ENCODE measurements around the gene UROC1. TPM values are rescaled to one million over a fixed set of nuclear protein-coding genes. Genes with fewer than 3 reads are reported as not detected.

Gene UROC1
- total and polyA plus RNA-seq, 4 donors: 0.06 to 0.35 (median 0.29) TPM; not detected in 1

DNA sequence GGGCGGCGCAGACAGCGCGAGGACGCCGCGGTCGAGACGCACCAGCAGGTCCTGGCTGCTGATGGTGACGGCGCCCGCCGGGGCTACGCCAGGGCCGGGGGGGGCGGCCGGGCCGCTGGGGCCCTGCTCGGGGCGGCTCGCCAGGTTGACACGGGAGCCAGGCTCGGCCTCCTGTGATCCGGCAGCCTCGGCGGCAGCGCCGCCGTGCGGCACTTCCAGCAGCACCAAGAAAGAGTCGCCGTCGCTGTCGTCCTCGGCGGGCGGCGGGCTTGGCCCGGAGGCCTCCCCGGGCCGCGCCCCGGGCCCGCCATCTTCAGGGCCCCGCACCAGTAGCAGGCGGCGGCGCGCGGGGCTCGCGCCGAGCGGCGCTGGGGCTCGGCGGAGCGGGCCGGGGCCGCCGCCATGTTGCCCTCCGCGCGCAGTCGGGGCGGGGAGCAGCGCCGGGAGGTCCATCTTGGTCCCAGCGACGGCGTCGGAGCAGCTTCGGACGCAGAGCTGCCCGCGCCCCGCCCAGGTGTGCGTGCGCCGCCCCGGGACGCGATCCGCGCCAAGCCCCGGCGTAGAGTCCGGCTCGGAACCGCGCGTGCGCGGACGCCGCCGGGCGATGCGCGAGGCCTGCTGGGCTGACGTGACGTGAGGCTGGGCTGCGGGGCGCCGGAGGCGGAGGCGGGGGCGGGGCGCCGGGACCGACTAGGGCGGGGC is 42.0 kb downstream of the UROC1 start, which contains the start of gene ZXDC:
Gene ZXDC (minus strand): TSS at position 479 of the 702 bp plus-strand sequence. CDS start 26 bp downstream, at position 453.
- peak within 1 kb of the TSS; percentile 76 for H3K4me3 ChIP-seq (ENCODE audit: low read depth, low read length)
- H3K27me3 ChIP-seq (ENCODE audit: control insufficient read depth, insufficient read depth, low read length): no peaks in the 10 kb centered on the region
- DNase-seq (ENCODE audit: low read depth in 4 of 6, low spot score in 6 of 6): peak; percentile 80 to 97 (median 88)
- peaks cover 3% of the 10 kb centered on the region for H3K36me3 ChIP-seq (ENCODE audit: control insufficient read depth, insufficient read depth, low read length)
- WGBS (ENCODE audit: insufficient coverage): under 1% methylated on average over 101 of the region's 112 CpGs
- peaks cover 44% of the 10 kb centered on the region for H3K4me1 ChIP-seq (ENCODE audit: control insufficient read depth, insufficient read depth, low read length)
- H3K9me3 ChIP-seq (ENCODE audit: control insufficient read depth, insufficient read depth, low read length): no peaks in the 10 kb centered on the region
- H3K27ac ChIP-seq (ENCODE audit: low read depth, low read length): peak within 1 kb of the TSS; percentile 84

DNA sequence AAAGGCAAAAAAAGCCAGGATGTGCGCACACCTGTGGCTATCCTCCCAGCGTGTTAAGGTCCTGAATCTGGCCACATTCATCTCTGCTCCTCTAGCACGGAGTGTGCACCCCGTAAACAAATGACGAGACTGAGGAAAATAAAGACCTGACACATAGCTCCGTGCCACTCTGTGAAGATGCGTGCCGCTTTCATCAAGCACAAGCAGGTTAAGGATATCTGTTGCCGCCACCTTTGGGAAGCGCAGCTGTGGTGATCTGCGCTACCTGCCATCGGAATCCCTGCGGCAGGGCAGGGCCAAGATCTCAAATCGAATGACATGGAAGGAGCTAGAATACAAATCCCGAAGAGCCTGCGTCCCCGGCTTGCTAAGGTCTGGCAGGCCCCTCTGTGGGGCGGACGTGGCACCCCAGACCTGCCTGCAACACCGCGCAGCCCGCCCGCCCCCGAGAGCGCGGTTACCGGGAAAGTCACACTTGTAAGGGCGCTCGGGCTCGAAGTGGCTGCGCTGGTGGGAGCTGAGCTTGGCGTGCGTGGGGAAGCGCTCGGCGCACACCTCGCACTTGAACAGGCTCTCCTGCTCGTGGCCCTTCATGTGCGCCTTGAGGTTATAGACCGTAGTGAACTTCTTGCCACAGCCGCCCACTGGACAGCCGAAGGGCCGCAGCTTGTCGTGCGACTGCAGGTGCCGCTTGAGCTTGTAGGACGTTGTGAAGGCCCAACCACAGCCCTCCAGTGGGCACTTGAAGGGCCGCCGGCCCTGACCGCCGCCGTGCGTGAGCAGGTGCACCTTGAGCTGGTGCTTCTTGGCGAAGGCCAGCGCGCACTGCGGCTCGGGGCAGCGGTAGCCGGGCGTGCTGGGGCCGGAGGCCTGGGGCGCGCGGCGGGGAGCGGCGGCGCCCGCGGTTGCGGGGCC is 42.8 kb downstream of the UROC1 start:
- no peaks in the 10 kb centered on the region for H3K9me3 ChIP-seq (ENCODE audit: control insufficient read depth, insufficient read depth, low read length)
- DNase-seq (ENCODE audit: low read depth in 4 of 6, low spot score in 6 of 6): peak in 2 of 6 donors; percentile 50 to 53
- H3K36me3 ChIP-seq (ENCODE audit: control insufficient read depth, insufficient read depth, low read length): peaks cover 9% of the 10 kb centered on the region
- H3K27me3 ChIP-seq (ENCODE audit: control insufficient read depth, insufficient read depth, low read length): no peaks in the 10 kb centered on the region
- H3K4me3 ChIP-seq (ENCODE audit: low read depth, low read length): peak overlapping the region; percentile 55
- H3K27ac ChIP-seq (ENCODE audit: low read depth, low read length): peak overlapping the region; percentile 3
- H3K4me1 ChIP-seq (ENCODE audit: control insufficient read depth, insufficient read depth, low read length): peaks cover 36% of the 10 kb centered on the region
- 3% methylated on average over 72 of the region's 72 CpGs for WGBS (ENCODE audit: insufficient coverage)

DNA sequence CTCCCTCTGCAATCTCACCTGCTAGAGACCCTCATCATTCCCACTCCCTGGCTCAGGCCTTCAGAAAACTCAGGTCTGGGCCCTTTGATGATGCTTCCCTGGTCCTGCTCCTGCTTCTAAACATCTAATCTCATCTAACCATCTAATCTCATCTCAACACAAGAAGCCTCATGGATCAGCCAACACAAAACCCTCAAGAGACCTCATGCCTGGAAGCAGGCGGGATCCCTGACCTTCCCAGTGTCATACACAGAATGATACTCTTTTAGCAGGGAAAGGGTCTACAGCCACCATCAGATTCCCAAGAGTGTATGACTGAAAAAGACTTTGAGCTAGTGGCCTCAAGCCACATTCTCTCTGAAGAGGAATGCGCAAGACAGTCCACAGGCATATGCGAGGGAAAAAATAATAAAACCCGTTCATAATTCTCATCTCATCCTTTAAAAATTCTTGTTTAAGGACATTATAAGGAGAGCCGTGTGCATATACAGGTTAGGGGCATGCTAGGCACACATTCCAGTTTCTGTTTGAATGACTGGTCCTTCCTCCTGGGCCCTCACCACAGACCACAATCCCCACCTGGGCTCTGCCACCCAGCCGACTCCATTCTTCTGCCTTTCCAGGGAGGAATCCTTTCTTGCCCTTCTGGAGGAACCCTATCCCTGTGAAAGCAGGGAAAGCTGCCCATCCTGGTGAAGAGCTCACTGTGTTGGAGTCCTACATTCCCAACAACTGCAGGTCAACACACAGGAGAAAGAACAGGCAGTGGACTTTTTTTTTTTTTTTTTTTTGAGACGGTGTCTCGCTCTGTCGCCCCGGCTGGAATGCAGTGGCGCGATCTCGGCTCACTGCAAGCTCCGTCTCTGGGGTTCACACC is 44.0 kb downstream of the UROC1 start:
- no peak overlapping the region for H3K27ac ChIP-seq (ENCODE audit: low read depth, low read length)
- no peak overlapping the region for H3K4me3 ChIP-seq (ENCODE audit: low read depth, low read length)
- H3K36me3 ChIP-seq (ENCODE audit: control insufficient read depth, insufficient read depth, low read length): peaks cover 21% of the 10 kb centered on the region
- no peak for DNase-seq (ENCODE audit: low read depth in 4 of 6, low spot score in 6 of 6)
- 80% methylated on average over 1 of the region's 14 CpGs for WGBS (ENCODE audit: insufficient coverage)
- no peaks in the 10 kb centered on the region for H3K27me3 ChIP-seq (ENCODE audit: control insufficient read depth, insufficient read depth, low read length)
- peaks cover 36% of the 10 kb centered on the region for H3K4me1 ChIP-seq (ENCODE audit: control insufficient read depth, insufficient read depth, low read length)
- no peaks in the 10 kb centered on the region for H3K9me3 ChIP-seq (ENCODE audit: control insufficient read depth, insufficient read depth, low read length)

DNA sequence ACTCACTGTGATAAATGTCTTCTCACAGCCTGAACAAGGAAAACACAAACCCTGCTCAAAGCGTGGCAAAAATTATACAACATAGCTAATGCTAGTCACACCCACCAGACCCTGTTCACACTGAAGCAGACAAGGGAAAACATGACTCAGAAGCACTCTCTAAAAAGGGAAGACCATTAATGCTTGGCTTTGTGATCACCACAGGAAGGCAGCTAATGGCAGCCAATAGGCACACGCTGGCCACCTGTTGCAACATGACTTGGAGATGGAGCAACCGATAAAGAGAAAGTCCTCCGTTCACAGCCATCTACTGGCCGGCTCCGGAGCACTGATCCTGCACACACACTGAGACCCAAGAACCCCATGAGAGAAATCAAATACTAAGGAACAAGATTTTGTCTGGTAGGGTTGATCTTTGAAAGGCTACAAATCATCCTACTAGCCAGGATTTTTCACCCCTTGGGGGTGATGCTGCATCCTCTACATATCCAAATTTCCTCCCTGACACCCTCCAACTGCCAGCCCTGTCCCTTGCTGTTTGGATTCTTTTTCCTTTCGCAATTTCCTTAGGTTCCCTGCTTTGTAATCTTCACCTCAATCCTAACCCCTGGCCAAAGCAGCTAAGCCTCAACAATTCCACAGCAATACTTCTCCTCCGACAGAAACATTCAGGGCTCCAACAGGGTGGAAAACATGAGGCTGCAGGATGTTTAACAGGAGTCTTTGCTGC is 45.1 kb downstream of the UROC1 start:
- WGBS (ENCODE audit: insufficient coverage): 26% methylated on average over 5 of the region's 8 CpGs
- Histone ChIP-seq H3K27me3 (ENCODE audit: control insufficient read depth, insufficient read depth, low read length) (no peaks in the 10 kb centered on the region), H3K4me1 (ENCODE audit: control insufficient read depth, insufficient read depth, low read length) (peaks cover 36% of the 10 kb centered on the region), H3K4me3 (ENCODE audit: low read depth, low read length) (no peak overlapping the region), H3K36me3 (ENCODE audit: control insufficient read depth, insufficient read depth, low read length) (peaks cover 32% of the 10 kb centered on the region), H3K27ac (ENCODE audit: low read depth, low read length) (no peak overlapping the region), H3K9me3 (ENCODE audit: control insufficient read depth, insufficient read depth, low read length) (no peaks in the 10 kb centered on the region)
- DNase-seq (ENCODE audit: low read depth in 4 of 6, low spot score in 6 of 6): peak in 2 of 6 donors; percentile 63 to 74

DNA sequence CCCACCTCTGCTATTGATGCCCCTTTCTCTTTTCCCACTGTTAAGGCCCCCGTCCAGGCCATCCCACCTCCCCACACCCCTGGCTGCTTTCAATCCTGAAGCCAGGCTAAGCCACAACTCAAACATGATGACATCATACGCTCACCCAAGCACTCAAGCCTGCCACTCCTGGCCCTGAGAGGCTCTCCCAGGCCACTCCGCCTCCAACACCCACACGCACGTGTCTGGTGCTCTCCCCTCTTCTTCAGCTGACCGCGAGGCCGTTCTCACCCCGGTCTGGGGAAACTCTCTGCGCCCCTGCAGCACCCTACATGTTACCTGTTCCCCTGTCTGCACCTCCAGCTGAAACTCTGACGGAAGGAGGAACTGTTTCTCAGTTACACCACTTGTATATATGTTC is 48.1 kb downstream of the UROC1 start:
- Histone ChIP-seq H3K4me1 (ENCODE audit: control insufficient read depth, insufficient read depth, low read length) (peaks cover 33% of the 10 kb centered on the region), H3K4me3 (ENCODE audit: low read depth, low read length) (no peak overlapping the region)
- 97% methylated on average over 10 of the region's 11 CpGs for WGBS (ENCODE audit: insufficient coverage)

DNA sequence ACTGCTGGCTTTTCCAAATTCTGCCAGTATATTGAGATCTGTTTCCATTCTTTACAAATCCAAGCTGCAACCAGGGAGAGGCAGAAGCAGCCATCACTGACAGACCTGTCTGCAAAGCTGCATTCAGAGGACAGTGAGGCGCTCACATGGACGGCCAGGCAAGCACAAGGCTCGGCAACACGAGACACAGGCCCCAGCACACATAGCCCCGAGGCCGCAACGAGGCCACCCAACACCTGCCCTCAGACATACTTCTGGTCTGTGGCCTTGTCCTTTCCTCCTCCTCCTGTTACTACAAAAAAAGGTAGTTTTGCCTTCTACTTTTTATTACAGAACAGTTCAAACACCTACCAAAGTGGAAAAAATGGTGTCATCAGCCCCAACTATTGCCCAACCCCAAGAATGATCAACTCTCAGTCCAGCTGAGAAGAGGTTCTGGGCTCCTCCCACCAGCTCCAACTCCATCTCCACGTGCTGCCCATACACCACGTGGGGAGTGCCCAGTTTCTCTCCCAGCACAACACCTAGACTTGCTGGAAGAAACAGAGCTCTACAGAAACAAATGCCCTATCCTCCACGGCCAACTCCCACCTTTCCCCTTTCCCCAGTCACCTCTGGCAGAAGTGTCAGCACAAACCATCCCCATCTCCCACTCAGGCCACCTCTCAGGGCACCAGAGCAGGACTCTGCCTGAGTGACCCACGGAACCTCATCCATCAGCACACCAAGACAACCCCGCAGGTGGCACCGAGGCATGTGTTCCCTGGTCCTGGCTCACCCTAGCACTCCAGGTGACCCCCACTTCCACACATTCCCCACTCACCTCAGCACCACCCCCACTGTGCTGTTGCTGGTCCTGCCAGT is 49.3 kb downstream of the UROC1 start:
- 93% methylated on average over 13 of the region's 13 CpGs for WGBS (ENCODE audit: insufficient coverage)
- H3K36me3 ChIP-seq (ENCODE audit: control insufficient read depth, insufficient read depth, low read length): peaks cover 65% of the 10 kb centered on the region
- no peak overlapping the region for H3K4me3 ChIP-seq (ENCODE audit: low read depth, low read length)
- no peaks in the 10 kb centered on the region for H3K9me3 ChIP-seq (ENCODE audit: control insufficient read depth, insufficient read depth, low read length)
- H3K27me3 ChIP-seq (ENCODE audit: control insufficient read depth, insufficient read depth, low read length): no peaks in the 10 kb centered on the region
- peaks cover 22% of the 10 kb centered on the region for H3K4me1 ChIP-seq (ENCODE audit: control insufficient read depth, insufficient read depth, low read length)
- no peak for DNase-seq (ENCODE audit: low read depth in 4 of 6, low spot score in 6 of 6)
- no peak overlapping the region for H3K27ac ChIP-seq (ENCODE audit: low read depth, low read length)

More for the DNA sequence above, 48.1 kb downstream of the UROC1 start:
- no peaks in the 10 kb centered on the region for H3K27me3 ChIP-seq (ENCODE audit: control insufficient read depth, insufficient read depth, low read length)
- no peak for DNase-seq (ENCODE audit: low read depth in 4 of 6, low spot score in 6 of 6)
- H3K9me3 ChIP-seq (ENCODE audit: control insufficient read depth, insufficient read depth, low read length): no peaks in the 10 kb centered on the region
- no peak overlapping the region for H3K27ac ChIP-seq (ENCODE audit: low read depth, low read length)
- H3K36me3 ChIP-seq (ENCODE audit: control insufficient read depth, insufficient read depth, low read length): peaks cover 59% of the 10 kb centered on the region

DNA sequence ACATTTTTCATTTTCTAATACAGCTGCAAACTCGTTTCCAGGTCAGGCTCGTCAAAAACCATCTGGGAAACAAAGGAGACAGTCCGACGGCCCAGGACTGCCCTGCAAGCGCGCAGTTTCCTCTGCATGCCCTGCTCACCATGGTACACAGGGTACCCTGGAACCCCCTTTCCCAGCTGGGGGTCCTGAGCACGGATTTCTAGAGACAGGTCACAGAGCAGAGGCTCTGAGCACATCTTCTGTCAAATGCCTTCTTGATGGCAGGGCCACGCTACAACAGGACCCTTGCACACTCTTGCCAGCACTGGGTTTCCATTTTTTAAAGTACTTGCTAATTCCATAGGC is 50.0 kb downstream of the UROC1 start:
- 81% methylated on average over 8 of the region's 8 CpGs for whole genome bisulfite sequencing (ENCODE audit: insufficient coverage)
- no peak overlapping the region for H3K27ac ChIP-seq (ENCODE audit: low read depth, low read length)
- H3K36me3 ChIP-seq (ENCODE audit: control insufficient read depth, insufficient read depth, low read length): peaks cover 72% of the 10 kb centered on the region
- no peak for DNase-seq (ENCODE audit: low read depth in 4 of 6, low spot score in 6 of 6)
- no peaks in the 10 kb centered on the region for H3K9me3 ChIP-seq (ENCODE audit: control insufficient read depth, insufficient read depth, low read length)
- H3K27me3 ChIP-seq (ENCODE audit: control insufficient read depth, insufficient read depth, low read length): no peaks in the 10 kb centered on the region
- no peak overlapping the region for H3K4me3 ChIP-seq (ENCODE audit: low read depth, low read length)
- H3K4me1 ChIP-seq (ENCODE audit: control insufficient read depth, insufficient read depth, low read length): peaks cover 17% of the 10 kb centered on the region

DNA sequence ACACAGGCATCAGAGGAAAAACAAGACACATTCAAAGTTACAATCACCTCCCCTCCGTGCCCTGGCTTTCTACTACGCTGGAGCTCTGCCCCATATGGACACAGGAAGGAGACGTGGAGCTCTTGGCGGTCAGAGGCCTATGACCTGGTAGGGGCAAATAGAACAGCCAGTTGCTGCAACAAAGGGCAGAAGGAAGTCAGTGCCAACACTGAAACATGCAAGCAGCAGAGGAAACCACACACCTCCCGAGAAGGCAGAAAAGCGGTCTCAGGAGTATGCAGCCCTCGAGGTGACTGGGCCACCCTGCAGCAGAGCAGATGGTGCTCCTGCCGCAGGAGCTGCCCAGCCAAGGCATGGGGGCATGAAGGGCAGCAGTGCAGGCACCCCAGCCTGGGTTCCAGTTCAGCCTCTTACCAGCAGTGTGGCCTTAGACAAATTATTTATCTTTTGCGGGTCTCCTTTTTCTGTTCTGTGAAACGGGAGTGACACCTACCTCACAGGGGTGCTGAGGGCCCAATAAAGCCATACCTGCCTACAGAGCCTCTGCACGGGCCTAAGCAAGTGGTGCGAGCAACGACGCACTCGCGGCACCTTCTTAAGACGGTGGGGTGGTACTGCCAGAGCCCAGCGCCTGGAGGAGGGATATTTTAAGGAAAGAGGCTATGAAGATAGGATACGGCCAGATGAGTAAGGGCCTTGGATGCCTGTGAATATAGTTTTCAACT is 50.5 kb downstream of the UROC1 start:
- no peak overlapping the region for H3K4me3 ChIP-seq (ENCODE audit: low read depth, low read length)
- DNase-seq (ENCODE audit: low read depth in 4 of 6, low spot score in 6 of 6): no peak
- no peaks in the 10 kb centered on the region for H3K9me3 ChIP-seq (ENCODE audit: control insufficient read depth, insufficient read depth, low read length)
- 88% methylated on average over 16 of the region's 19 CpGs for WGBS (ENCODE audit: insufficient coverage)
- peaks cover 78% of the 10 kb centered on the region for H3K36me3 ChIP-seq (ENCODE audit: control insufficient read depth, insufficient read depth, low read length)
- no peak overlapping the region for H3K27ac ChIP-seq (ENCODE audit: low read depth, low read length)
- peaks cover 12% of the 10 kb centered on the region for H3K4me1 ChIP-seq (ENCODE audit: control insufficient read depth, insufficient read depth, low read length)
- H3K27me3 ChIP-seq (ENCODE audit: control insufficient read depth, insufficient read depth, low read length): no peaks in the 10 kb centered on the region

All from spinal cord (tissue), 10 donors.